Measurements from ENCODE around the gene PCDH9. TPM values are rescaled to one million over a fixed set of nuclear protein-coding genes. Genes with fewer than 3 reads are reported as not detected.

PCDH9 gene
- total RNA-seq, 1 experiment from 2014 or later: 2.2 TPM

DNA sequence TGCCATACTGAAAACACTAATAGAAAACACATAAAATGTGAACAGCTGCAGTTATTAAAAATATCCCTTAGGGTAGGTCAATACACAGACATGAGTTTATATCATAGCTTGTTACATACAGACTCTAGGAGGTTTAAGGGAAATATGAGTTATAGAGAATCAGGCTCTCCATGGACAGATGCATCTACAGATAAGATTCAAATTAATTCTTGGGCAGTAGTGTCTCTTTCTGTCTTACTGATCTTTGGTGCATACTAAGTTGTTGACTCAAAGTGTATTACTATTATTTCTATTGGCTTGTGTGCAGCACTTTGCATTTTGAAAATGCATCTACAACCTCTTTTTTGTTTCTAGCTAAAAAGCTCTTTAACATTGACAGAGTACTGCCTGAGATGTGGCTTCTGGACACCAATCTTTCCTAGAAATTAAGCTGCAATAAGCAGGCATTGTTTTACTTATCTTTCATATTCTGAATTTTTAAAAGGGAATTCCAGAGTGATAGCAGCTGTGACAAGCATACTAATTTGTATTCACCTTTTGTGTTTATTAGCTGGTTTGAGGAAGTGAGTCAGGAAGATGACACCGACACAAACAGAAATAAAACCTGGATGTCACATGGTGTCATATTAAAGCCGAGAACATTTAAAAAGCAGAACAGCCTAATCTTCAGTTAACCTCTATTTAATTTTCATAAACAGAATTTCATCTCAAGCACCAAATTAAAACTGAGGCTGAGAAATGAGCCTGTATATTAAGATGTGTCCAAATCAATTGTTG is 399.0 kb downstream of the PCDH9 start:
- no peaks in the 10 kb centered on the region for H3K4me1 ChIP-seq (replicated peaks)
- no peaks in the 10 kb centered on the region for H3K9me3 ChIP-seq (replicated peaks)
- no peaks in the 10 kb centered on the region for H3K36me3 ChIP-seq
- H3K27ac ChIP-seq: no peak overlapping the region
- no peak overlapping the region for H3K4me3 ChIP-seq
- no peak for DNase-seq (ENCODE audit: low read depth in 1 of 2, low spot score in 2 of 2)
- H3K27me3 ChIP-seq (replicated peaks): no peaks in the 10 kb centered on the region

DNA sequence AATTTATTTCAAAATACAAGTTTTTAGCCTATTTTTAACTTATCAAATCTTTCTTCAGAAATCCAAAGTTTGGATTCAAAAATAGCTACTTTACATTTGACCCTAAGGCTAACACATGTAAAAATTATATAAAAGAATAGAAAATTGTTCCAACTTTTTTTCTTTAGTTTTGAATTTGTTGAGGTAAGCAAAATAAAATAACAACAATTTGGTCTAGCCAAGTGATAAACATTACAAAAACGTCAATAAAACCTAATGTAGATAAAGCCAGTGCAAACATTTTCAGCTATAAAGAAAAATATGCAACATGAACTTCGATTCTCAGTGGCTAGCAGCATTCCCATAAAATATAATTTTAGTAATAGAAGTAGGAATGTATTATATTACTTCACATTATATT is 400.3 kb downstream of the PCDH9 start:
- H3K27me3 ChIP-seq (replicated peaks): no peaks in the 10 kb centered on the region

DNA sequence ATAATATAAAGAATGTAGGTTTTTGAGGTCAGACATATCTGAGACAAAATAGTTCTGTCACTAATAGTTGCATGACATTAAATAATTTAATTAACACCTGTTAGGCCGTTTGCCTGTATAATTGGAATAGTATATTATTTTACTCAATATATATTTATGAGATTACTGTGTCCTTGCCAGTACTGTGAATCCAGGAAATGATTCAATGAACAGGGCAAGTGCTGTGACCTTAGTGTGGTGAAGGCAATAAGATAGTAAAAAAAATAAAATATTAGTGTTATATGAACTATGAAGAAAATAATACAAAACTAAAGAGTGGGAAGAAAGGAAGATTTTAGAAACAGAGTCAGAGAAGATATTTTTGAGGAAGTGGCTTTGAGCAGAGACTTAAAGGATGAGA is 403.7 kb downstream of the PCDH9 start:
- H3K36me3 ChIP-seq: no peaks in the 10 kb centered on the region

More for the DNA sequence above, 400.3 kb downstream of the PCDH9 start:
- Histone ChIP-seq H3K27ac (no peak overlapping the region), H3K9me3 (replicated peaks) (no peaks in the 10 kb centered on the region), H3K36me3 (no peaks in the 10 kb centered on the region), H3K4me3 (no peak overlapping the region), H3K4me1 (replicated peaks) (no peaks in the 10 kb centered on the region)
- DNase-seq (ENCODE audit: low read depth in 1 of 2, low spot score in 2 of 2): no peak

DNA sequence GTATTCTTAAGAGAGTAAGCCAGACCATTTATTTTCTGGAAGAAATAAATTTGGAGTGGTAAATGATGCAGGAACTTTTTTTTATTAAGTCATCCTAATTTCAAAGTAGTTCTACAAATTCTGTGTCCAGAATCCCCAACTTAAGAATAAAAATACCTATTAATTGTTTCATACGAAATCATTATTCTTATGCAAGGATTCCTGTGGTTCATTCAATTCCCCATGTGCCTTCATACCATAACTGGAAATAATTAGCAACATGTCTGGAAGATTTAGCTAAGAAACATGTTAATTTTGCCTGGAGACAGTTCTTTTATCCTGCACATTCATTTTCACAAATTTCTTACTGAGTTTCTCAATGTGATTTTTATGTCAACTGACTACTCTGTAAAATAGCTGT is 408.6 kb downstream of the PCDH9 start:
- Histone ChIP-seq H3K4me3 (no peak overlapping the region), H3K27ac (no peak overlapping the region), H3K36me3 (no peaks in the 10 kb centered on the region), H3K4me1 (replicated peaks) (no peaks in the 10 kb centered on the region), H3K27me3 (replicated peaks) (no peaks in the 10 kb centered on the region), H3K9me3 (replicated peaks) (no peaks in the 10 kb centered on the region)
- no peak for DNase-seq (ENCODE audit: low read depth in 1 of 2, low spot score in 2 of 2)

More for the DNA sequence above, 403.7 kb downstream of the PCDH9 start:
- Histone ChIP-seq H3K9me3 (replicated peaks) (no peaks in the 10 kb centered on the region), H3K27me3 (replicated peaks) (no peaks in the 10 kb centered on the region), H3K4me3 (no peak overlapping the region), H3K4me1 (replicated peaks) (no peaks in the 10 kb centered on the region), H3K27ac (no peak overlapping the region)
- DNase-seq (ENCODE audit: low read depth in 1 of 2, low spot score in 2 of 2): no peak

DNA sequence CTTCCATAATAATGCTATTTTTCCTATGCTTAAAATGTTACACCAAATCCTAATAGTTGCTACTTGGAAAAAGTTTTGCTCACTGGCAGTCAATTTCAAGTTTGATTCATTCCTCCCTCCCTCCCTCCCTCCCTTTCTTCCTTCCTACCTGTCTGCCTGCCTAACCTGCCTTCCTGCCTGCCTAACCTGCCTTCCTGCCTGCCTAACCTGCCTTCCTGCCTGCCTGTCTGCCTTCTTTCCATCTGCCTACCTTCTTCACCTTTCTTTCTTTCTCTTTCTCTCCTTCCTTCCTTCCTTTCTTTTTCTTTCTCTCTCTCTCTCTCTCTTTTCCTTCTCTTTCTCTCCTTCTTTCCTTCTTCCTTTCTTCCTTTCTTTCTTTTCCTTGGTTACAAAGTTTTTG is 418.7 kb downstream of the PCDH9 start:
- H3K36me3 ChIP-seq: no peaks in the 10 kb centered on the region

DNA sequence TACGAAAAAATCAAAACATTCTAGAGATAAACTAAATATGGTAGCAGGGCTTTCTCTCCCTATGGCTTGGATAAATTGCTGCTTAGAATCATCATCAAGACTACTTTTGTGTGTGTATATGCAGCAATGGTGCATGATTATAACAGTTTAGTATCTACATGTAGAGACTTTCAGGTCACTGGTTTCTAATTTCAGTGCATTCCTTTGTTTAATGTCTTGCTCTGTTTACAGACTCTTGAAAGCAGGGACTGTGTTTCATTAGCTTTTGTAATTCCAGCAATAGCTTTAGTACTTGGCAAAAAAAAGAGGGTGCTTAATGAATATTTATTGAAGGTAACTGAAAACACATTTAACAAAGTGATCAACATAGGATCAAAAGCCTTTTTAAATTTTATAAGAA is 420.7 kb downstream of the PCDH9 start:
- Histone ChIP-seq H3K4me1 (replicated peaks) (no peaks in the 10 kb centered on the region), H3K4me3 (no peak overlapping the region), H3K27ac (no peak overlapping the region), H3K9me3 (replicated peaks) (no peaks in the 10 kb centered on the region), H3K36me3 (no peaks in the 10 kb centered on the region), H3K27me3 (replicated peaks) (no peaks in the 10 kb centered on the region)
- DNase-seq (ENCODE audit: low read depth in 1 of 2, low spot score in 2 of 2): no peak

More for the DNA sequence above, 418.7 kb downstream of the PCDH9 start:
- H3K4me3 ChIP-seq: no peak overlapping the region
- H3K27ac ChIP-seq: no peak overlapping the region
- DNase-seq (ENCODE audit: low read depth in 1 of 2, low spot score in 2 of 2): no peak
- no peaks in the 10 kb centered on the region for H3K27me3 ChIP-seq (replicated peaks)
- H3K9me3 ChIP-seq (replicated peaks): no peaks in the 10 kb centered on the region
- H3K4me1 ChIP-seq (replicated peaks): no peaks in the 10 kb centered on the region

DNA sequence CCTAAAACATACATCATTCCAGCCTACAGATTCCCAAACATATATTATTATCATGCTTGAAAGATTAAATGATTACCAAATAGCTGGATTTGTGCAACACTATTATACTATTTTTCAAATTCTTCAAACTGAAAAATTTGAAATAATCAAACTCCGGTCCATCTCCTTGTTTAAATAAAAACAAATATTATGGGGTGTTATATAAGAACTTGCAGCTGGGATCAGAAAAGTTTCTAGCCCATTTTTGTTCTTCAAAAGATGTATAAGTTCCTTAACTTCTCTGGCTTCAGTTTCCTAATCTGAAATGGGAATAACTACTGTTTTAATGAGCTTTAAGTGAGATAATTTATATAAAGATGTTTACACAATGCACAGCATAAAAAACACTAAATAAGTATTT is 422.9 kb downstream of the PCDH9 start:
- Histone ChIP-seq H3K9me3 (replicated peaks) (no peaks in the 10 kb centered on the region), H3K27me3 (replicated peaks) (no peaks in the 10 kb centered on the region), H3K27ac (no peak overlapping the region), H3K36me3 (no peaks in the 10 kb centered on the region), H3K4me1 (replicated peaks) (no peaks in the 10 kb centered on the region), H3K4me3 (no peak overlapping the region)
- no peak for DNase-seq (ENCODE audit: low read depth in 1 of 2, low spot score in 2 of 2)

DNA sequence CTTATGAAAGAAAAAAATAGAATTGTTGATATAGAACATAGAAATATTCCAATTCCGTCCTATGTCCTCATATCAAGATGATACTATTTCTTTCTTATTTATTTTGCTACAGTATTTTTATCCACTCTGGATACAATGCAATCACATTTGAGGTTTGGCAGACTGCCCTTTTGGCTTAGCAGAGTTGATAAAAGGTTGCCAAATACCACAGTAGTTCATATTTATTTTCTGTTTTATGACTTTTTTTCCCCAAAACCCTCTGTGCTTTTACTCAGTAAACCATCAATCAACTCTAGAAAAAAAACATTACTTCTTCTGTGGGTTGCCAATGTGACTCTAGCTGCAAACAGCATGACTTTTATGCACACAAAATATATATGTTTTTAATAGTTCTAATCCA is 424.5 kb downstream of the PCDH9 start:
- Histone ChIP-seq H3K4me3 (no peak overlapping the region), H3K36me3 (no peaks in the 10 kb centered on the region), H3K4me1 (replicated peaks) (no peaks in the 10 kb centered on the region), H3K27ac (no peak overlapping the region), H3K9me3 (replicated peaks) (no peaks in the 10 kb centered on the region), H3K27me3 (replicated peaks) (no peaks in the 10 kb centered on the region)
- no peak for DNase-seq (ENCODE audit: low read depth in 1 of 2, low spot score in 2 of 2)

DNA sequence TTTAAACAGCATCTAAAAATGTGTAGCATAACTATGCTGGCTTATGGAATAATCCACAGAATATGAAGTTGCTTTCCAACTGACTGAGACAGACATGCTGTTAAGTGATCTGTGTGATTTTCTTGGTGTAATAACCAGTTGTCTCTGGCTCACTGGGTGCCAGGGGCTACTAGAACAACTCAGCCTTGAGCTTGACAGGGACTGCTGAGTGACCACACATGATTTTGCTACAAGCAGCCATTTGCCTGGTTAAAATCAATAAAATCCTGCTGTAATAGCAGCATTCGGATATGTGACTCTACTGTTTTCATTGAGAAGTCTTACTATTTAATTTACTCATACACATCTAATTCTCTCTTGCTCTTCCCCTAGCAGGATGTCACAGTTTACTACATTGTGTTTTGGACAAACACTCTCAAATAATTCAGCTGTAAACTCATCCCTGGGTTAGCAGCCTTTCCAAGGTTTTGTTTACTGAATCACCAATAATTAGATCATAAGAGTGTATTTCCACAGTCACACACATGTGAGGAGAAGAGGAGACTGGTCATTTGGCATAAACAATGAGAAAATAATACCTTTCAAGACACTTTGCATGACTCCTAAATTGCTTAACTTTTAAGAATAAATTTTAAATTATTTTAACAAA is 426.2 kb downstream of the PCDH9 start:
- Histone ChIP-seq H3K9me3 (replicated peaks) (no peaks in the 10 kb centered on the region), H3K4me3 (no peak overlapping the region), H3K27ac (no peak overlapping the region), H3K27me3 (replicated peaks) (no peaks in the 10 kb centered on the region), H3K36me3 (no peaks in the 10 kb centered on the region), H3K4me1 (replicated peaks) (no peaks in the 10 kb centered on the region)
- no peak for DNase-seq (ENCODE audit: low read depth in 1 of 2, low spot score in 2 of 2)

DNA sequence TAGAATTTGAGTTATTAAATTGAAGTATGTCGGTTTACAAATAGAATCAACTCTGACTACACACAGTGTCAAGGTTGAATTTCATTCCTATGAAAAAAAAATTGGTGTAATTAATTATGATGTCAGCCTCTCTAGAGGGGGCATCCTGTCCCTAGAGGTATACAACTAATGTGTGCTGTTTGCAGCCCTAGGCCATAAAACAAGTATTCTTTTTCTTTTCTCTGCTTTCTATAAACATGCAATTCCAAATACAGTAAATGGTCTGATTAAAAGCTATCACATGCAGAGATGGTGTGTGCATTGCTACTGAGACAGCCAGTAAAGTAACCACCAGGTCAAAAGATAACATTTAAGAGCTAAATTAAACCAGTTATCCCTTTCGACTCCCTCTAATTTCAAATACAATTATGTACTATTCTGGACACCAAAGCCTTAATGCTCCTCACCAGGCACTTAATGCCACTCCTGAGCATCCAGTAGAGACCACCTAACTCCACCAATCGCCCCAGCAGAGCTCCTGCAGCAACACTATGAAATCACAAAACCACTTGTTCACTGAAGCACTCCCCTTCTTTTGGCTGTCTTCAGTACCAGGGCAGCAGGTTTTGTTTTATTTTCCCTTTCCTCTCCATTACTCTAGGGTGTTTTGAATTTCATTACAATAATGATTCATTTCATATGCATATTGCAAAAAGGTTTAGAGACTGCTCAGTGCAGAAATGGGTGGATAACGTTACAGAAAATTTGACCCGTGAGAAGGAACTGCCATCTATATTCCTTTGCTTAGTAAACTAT is 426.9 kb downstream of the PCDH9 start:
- no peaks in the 10 kb centered on the region for H3K9me3 ChIP-seq (replicated peaks)
- H3K4me1 ChIP-seq (replicated peaks): no peaks in the 10 kb centered on the region
- no peaks in the 10 kb centered on the region for H3K36me3 ChIP-seq
- no peak overlapping the region for H3K27ac ChIP-seq
- no peaks in the 10 kb centered on the region for H3K27me3 ChIP-seq (replicated peaks)
- H3K4me3 ChIP-seq: no peak overlapping the region
- no peak for DNase-seq (ENCODE audit: low read depth in 1 of 2, low spot score in 2 of 2)

DNA sequence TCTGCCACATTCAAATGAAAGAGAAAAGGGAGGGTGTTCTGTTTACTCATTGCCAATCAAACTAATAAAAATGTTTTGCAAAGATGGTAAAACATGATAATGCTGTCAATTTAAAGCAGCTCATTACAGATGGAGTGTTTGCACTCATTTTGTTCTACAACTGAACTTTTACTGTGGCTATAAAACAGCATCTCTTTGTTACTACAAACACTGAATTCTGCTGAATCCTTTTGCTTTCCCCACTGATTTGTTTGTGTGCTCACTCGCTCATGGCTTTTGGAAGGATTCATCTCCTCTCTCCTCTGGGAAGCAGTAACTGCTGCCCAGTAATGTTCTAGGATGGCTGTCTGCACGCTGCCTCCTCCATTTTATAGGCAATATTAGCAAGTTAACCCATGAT is 434.5 kb downstream of the PCDH9 start:
- DNase-seq (ENCODE audit: low read depth in 1 of 2, low spot score in 2 of 2): no peak
- Histone ChIP-seq H3K9me3 (replicated peaks) (no peaks in the 10 kb centered on the region), H3K4me1 (replicated peaks) (no peaks in the 10 kb centered on the region), H3K27ac (no peak overlapping the region), H3K36me3 (no peaks in the 10 kb centered on the region), H3K27me3 (replicated peaks) (no peaks in the 10 kb centered on the region), H3K4me3 (no peak overlapping the region)

DNA sequence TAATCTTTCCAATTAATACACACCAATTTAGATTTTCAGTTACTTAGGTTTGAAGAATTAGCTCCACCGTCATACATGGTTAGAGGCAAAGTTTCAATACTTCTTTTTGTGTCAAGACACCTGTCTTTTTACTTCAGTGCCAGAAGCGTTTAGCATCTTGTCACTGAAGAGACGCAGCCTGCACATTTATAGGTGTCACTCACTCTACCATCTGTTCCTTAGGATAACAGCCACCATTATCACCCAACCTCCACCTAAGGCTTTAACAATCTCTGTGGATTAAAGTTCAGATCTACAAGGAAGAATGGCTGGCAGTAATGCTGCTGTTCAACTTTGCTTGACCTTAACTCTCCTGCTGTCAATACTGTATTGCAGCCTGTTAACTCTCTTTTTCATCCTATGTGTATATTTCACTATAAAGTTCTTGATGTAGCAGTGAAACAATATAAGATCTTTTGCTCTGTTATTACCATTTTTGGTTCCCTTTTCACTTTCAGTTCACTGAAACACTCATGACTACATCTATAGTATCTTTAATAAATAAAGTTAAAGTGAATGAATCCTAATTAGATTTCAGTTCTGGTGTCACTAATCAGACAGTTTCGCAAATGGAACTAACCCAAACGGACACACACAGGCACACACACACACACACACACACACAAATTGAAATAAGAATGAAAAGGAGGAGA is 435.6 kb downstream of the PCDH9 start:
- Histone ChIP-seq H3K36me3 (no peaks in the 10 kb centered on the region), H3K9me3 (replicated peaks) (no peaks in the 10 kb centered on the region), H3K27me3 (replicated peaks) (no peaks in the 10 kb centered on the region), H3K27ac (no peak overlapping the region), H3K4me1 (replicated peaks) (no peaks in the 10 kb centered on the region), H3K4me3 (no peak overlapping the region)
- no peak for DNase-seq (ENCODE audit: low read depth in 1 of 2, low spot score in 2 of 2)

DNA sequence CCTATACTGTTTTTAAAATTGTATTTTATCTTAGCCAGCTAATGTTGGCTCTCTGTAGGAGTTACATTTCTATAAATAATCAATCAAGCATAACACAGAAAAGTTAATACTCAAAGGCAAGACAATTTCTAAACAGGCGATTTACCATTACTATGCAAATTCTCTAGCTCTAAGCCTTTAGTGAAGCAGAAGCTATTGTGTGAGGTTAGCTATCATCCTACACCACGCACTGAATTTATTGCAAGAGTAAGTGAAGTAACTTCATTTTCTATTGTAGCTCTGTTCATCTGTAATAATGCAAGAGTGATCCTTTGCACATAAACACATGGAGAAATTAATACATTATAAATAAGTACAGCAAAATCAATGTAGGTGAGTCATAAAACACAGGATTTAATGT is 439.3 kb downstream of the PCDH9 start:
- DNase-seq (ENCODE audit: low read depth in 1 of 2, low spot score in 2 of 2): no peak
- H3K4me1 ChIP-seq (replicated peaks): no peaks in the 10 kb centered on the region

More for the DNA sequence above, 439.3 kb downstream of the PCDH9 start:
- Histone ChIP-seq H3K9me3 (replicated peaks) (no peaks in the 10 kb centered on the region), H3K27ac (no peak overlapping the region), H3K36me3 (no peaks in the 10 kb centered on the region), H3K4me3 (no peak overlapping the region), H3K27me3 (replicated peaks) (no peaks in the 10 kb centered on the region)
